SK-N-SH treated with all-trans-retinoic acid at 6 μM for 48 hours (cell line): ENCODE results near the gene NDUFB5.

Experiments
- ATAC-seq: fragments of 200-7000 bp; cut with Tn5 transposase; 3 replicates; pipeline ENCODE4 v1.9.1; 2020; ENCODE audit warnings: mild to moderate bottlenecking, moderate library complexity
- ARNTL ChIP-seq: fragments of 450-650 bp; formaldehyde crosslinking; IDR thresholded peaks from 2 replicates; pipeline ENCODE4 v1.5.0; 2020; ENCODE audit warnings: low read depth, mild to moderate bottlenecking, moderate library complexity, borderline replicate concordance
- CREB5 ChIP-seq: fragments of 250-450 bp; sonication (Bioruptor Pico); IDR thresholded peaks from 2 replicates; pipeline ENCODE4 v1.5.1; 2020; ENCODE audit warnings: low read depth, mild to moderate bottlenecking, moderate library complexity
- CSDC2 ChIP-seq: fragments of 250-450 bp; sonication (Bioruptor Pico); IDR thresholded peaks from 2 replicates; pipeline ENCODE4 v1.5.0; 2020; ENCODE audit warnings: mild to moderate bottlenecking, moderate library complexity
- ESRRG ChIP-seq: fragments of 250-450 bp; sonication (Bioruptor Pico); IDR thresholded peaks from 2 replicates; pipeline ENCODE4 v1.6.1; 2021; ENCODE audit warnings: mild to moderate bottlenecking
- GLIS3 ChIP-seq: fragments of 250-450 bp; sonication (Bioruptor Pico); IDR thresholded peaks from 2 replicates; pipeline ENCODE4 v1.5.0; 2020; ENCODE audit warnings: mild to moderate bottlenecking, moderate library complexity
- ISL1 ChIP-seq: fragments of 250-450 bp; sonication (Bioruptor Pico); IDR thresholded peaks from 2 replicates; pipeline ENCODE4 v2.1.2; 2022; ENCODE audit warnings: mild to moderate bottlenecking, moderate library complexity
- OSR1 ChIP-seq: fragments of 250-450 bp; sonication (Bioruptor Pico); IDR thresholded peaks from 2 replicates; pipeline ENCODE4 v1.8.0; 2022; ENCODE audit warnings: moderate library complexity, mild to moderate bottlenecking, inconsistent platforms
- PATZ1 ChIP-seq: fragments of 250-450 bp; sonication (Bioruptor Pico); IDR thresholded peaks from 2 replicates; pipeline ENCODE4 v1.8.0; 2020; ENCODE audit warnings: mild to moderate bottlenecking, moderate library complexity, borderline replicate concordance
- RARB ChIP-seq: fragments of 250-450 bp; sonication (Bioruptor Pico); IDR thresholded peaks from 2 replicates; pipeline ENCODE4 v1.8.0; 2021; ENCODE audit warnings: mild to moderate bottlenecking, moderate library complexity
- SNAI2 ChIP-seq: fragments of 250-450 bp; sonication (Bioruptor Pico); IDR thresholded peaks from 2 replicates; pipeline ENCODE4 v1.5.0; 2020; ENCODE audit warnings: mild to moderate bottlenecking, moderate library complexity
- TCF4 ChIP-seq: fragments of 250-450 bp; sonication (Bioruptor Pico); IDR thresholded peaks from 2 replicates; pipeline ENCODE4 v1.8.0; 2021; ENCODE audit warnings: mild to moderate bottlenecking, moderate library complexity, borderline replicate concordance
- TOX ChIP-seq: fragments of 250-450 bp; sonication (Bioruptor Pico); IDR thresholded peaks from 2 replicates; pipeline ENCODE4 v1.8.0; 2021; ENCODE audit warnings: mild to moderate bottlenecking, moderate library complexity, borderline replicate concordance
- TSHZ2 ChIP-seq: fragments of 250-450 bp; sonication (Bioruptor Pico); IDR thresholded peaks from 2 replicates; pipeline ENCODE4 v1.5.0; 2020; ENCODE audit warnings: mild to moderate bottlenecking, moderate library complexity
- ZC3H10 ChIP-seq: fragments of 250-450 bp; sonication (Bioruptor Pico); IDR thresholded peaks from 2 replicates; pipeline ENCODE4 v1.5.1; 2021; ENCODE audit warnings: mild to moderate bottlenecking, moderate library complexity
- ZFP3 ChIP-seq: fragments of 250-450 bp; sonication (Bioruptor Pico); IDR thresholded peaks from 2 replicates; pipeline ENCODE4 v1.5.0; 2020; ENCODE audit warnings: mild to moderate bottlenecking, moderate library complexity
- ZFP30 ChIP-seq: fragments of 450-650 bp; formaldehyde crosslinking; IDR thresholded peaks from 2 replicates; pipeline ENCODE4 v1.5.0; 2022; ENCODE audit warnings: mild to moderate bottlenecking, moderate library complexity
- ZNF565 ChIP-seq: fragments of 450-650 bp; formaldehyde crosslinking; conservative IDR thresholded peaks from 2 replicates; pipeline ENCODE4 v1.5.0; 2020; ENCODE audit warnings: low read depth, mild to moderate bottlenecking, moderate library complexity
- ZNF70 ChIP-seq: fragments of 450-650 bp; formaldehyde crosslinking; IDR thresholded peaks from 2 replicates; pipeline ENCODE4 v1.5.0; 2020; ENCODE audit warnings: mild to moderate bottlenecking, moderate library complexity
- ZNF8 ChIP-seq: fragments of 450-650 bp; formaldehyde crosslinking; IDR thresholded peaks from 2 replicates; pipeline ENCODE4 v1.5.0; 2020; ENCODE audit warnings: mild to moderate bottlenecking, moderate library complexity

Gene NDUFB5

GRCh38 chr3:179622023-179622422 is 17.4 kb downstream of the NDUFB5 start:
- TF ChIP-seq GLIS3 (CRISPR knock-in tag): no peak
- no peak for ATAC-seq

- ATAC-seq: peak; percentile 83
- TF ChIP-seq SNAI2 (CRISPR knock-in tag) (no peak), CSDC2 (no peak), GLIS3 (CRISPR knock-in tag) (no peak), ZNF565 (CRISPR knock-in tag) (no peak), ZNF8 (CRISPR knock-in tag) (no peak), TOX (no peak), ZNF70 (CRISPR knock-in tag) (no peak)
These were observed 19.9 kb downstream of the NDUFB5 start for GRCh38 chr3:179624451-179624850.

GRCh38 chr3:179630753-179631451 is 26.3 kb downstream of the NDUFB5 start:
- no peak for TF ChIP-seq ZNF8 (CRISPR knock-in tag)
- no peak for TF ChIP-seq PATZ1 (CRISPR knock-in tag)
- no peak for TF ChIP-seq ISL1 (CRISPR knock-in tag)
- no peak for TF ChIP-seq ZNF70 (CRISPR knock-in tag)
- no peak for TF ChIP-seq SNAI2 (CRISPR knock-in tag)
- TF ChIP-seq ZFP3: no peak
- no peak for TF ChIP-seq ARNTL (CRISPR knock-in tag)
- TF ChIP-seq TSHZ2 (CRISPR knock-in tag): no peak
- TF ChIP-seq TCF4: no peak
- no peak for TF ChIP-seq CSDC2
- no peak for TF ChIP-seq ZC3H10 (CRISPR knock-in tag)
- TF ChIP-seq GLIS3 (CRISPR knock-in tag): no peak
- TF ChIP-seq ESRRG: no peak
- no peak for TF ChIP-seq OSR1 (CRISPR knock-in tag)
- no peak for ATAC-seq

- no peak for ATAC-seq
- no peak for TF ChIP-seq CREB5 (CRISPR knock-in tag)
- no peak for TF ChIP-seq ZFP3
- no peak for TF ChIP-seq ZC3H10 (CRISPR knock-in tag)
- TF ChIP-seq ZNF565 (CRISPR knock-in tag): no peak
- no peak for TF ChIP-seq TCF4
- no peak for TF ChIP-seq OSR1 (CRISPR knock-in tag)
- TF ChIP-seq CSDC2: no peak
- no peak for TF ChIP-seq TSHZ2 (CRISPR knock-in tag)
- TF ChIP-seq ZFP30 (CRISPR knock-in tag): no peak
- TF ChIP-seq RARB: no peak
- TF ChIP-seq ZNF70 (CRISPR knock-in tag): no peak
- no peak for TF ChIP-seq TOX
These were observed 35.9 kb downstream of the NDUFB5 start for GRCh38 chr3:179640469-179640868.
